IMR-90 (cell line): ENCODE data around the gene NAPEPLD. TPM values are rescaled to one million over a fixed set of nuclear protein-coding genes. Genes with fewer than 3 reads are reported as not detected.

Experiments
- ATAC-seq: fragments of 200-7000 bp; cut with Tn5 transposase; 2 replicates; pipeline ENCODE4 v1.9.1; 2020; ENCODE audit warnings: low read depth, mild to moderate bottlenecking, moderate library complexity
- BruUV-seq: library from RNA; stranded (reverse); fragments of 400-500 nt; replicated peaks from 2 replicates; lab custom pipeline; 2021; lab: Mats Ljungman, UMichigan
- CTCF ChIA-PET: fragments of 300-600 bp; formaldehyde crosslinking; extraction: SDS; loops from one replicate; lab custom pipeline; 2021; ENCODE audit warnings: antibody characterized with exemption; lab: Yijun Ruan, JAX
- POLR2A ChIA-PET: fragments of 300-600 bp; sonication (Branson Sonifier 250); formaldehyde crosslinking; loops from one replicate; lab custom pipeline; 2022; ENCODE audit warnings: antibody characterized with exemption; ENCODE audit not compliant: unreplicated experiment; lab: Charles Lee
- DNase-seq: peaks from one replicate; pipeline ENCODE4 v3.0.0; 2013
- H2AFZ ChIP-seq: replicated peaks from 2 replicates; pipeline ENCODE3; 2013; ENCODE audit warnings: low read length, mild to moderate bottlenecking; ENCODE audit not compliant: poor library complexity
- H2AK5ac ChIP-seq: 2 replicates; pipeline ENCODE4 v1.6.1; 2013; ENCODE audit warnings: low read depth, low read length, inconsistent platforms
- H2AK9ac ChIP-seq: replicated peaks from 2 replicates; pipeline ENCODE3; 2013; ENCODE audit warnings: mild to moderate bottlenecking, low read depth, low read length, moderate library complexity; ENCODE audit not compliant: poor library complexity
- H2BK120ac ChIP-seq: 2 replicates; pipeline ENCODE4 v1.6.1; 2013; ENCODE audit warnings: low read depth, low read length, inconsistent platforms
- H2BK15ac ChIP-seq: 3 replicates; pipeline ENCODE4 v1.6.1; 2013; ENCODE audit warnings: low read depth, low read length, inconsistent platforms
- H2BK20ac ChIP-seq: 2 replicates; pipeline ENCODE4 v1.6.1; 2013; ENCODE audit warnings: low read depth, mild to moderate bottlenecking, inconsistent platforms, low read length, moderate library complexity
- H2BK5ac ChIP-seq: 2 replicates; pipeline ENCODE4 v1.6.1; 2013; ENCODE audit warnings: mild to moderate bottlenecking, low read depth, low read length, inconsistent platforms; ENCODE audit not compliant: poor library complexity, severe bottlenecking
- H3K14ac ChIP-seq: replicated peaks from 2 replicates; pipeline ENCODE4 v1.6.1; 2013; ENCODE audit warnings: low read depth, low read length, inconsistent platforms
- H3K18ac ChIP-seq: 2 replicates; pipeline ENCODE4 v1.6.1; 2013; ENCODE audit warnings: low read depth, low read length, control low read depth
- H3K23ac ChIP-seq: 2 replicates; pipeline ENCODE4 v1.6.1; 2013; ENCODE audit warnings: low read depth, low read length, inconsistent platforms
- H3K27ac ChIP-seq: 2 replicates; pipeline ENCODE4 v1.5.1; 2013; ENCODE audit warnings: mild to moderate bottlenecking, control low read depth, low read length; ENCODE audit not compliant: insufficient read depth
- H3K27me3 ChIP-seq: 2 replicates; pipeline ENCODE4 v1.6.1; 2013; ENCODE audit warnings: low read length; ENCODE audit not compliant: control insufficient read depth, insufficient read depth
- H3K36me3 ChIP-seq: 2 replicates; pipeline ENCODE4 v1.6.1; 2013; ENCODE audit warnings: low read length, mixed read lengths; ENCODE audit not compliant: control insufficient read depth, insufficient read depth
- H3K4ac ChIP-seq: 2 replicates; pipeline ENCODE4 v1.6.1; 2013; ENCODE audit warnings: low read depth, low read length, inconsistent platforms
- H3K4me1 ChIP-seq: 2 replicates; pipeline ENCODE4 v1.6.1; 2013; ENCODE audit warnings: low read length, mixed read lengths; ENCODE audit not compliant: control insufficient read depth, insufficient read depth
- H3K4me2 ChIP-seq: 2 replicates; pipeline ENCODE4 v1.6.1; 2013; ENCODE audit warnings: low read depth, mild to moderate bottlenecking, control low read depth, low read length, moderate library complexity
- H3K4me3 ChIP-seq: 2 replicates; pipeline ENCODE4 v1.5.1; 2013; ENCODE audit warnings: low read depth, mild to moderate bottlenecking, control low read depth, low read length, moderate library complexity; ENCODE audit not compliant: insufficient read depth
- H3K56ac ChIP-seq: 2 replicates; pipeline ENCODE4 v1.6.1; 2013; ENCODE audit warnings: low read length, inconsistent platforms; ENCODE audit not compliant: insufficient read depth; ENCODE audit errors: extremely low read depth
- H3K79me1 ChIP-seq, 2 experiments: 2 replicates each; pipeline ENCODE4 v1.6.1; 2013; ENCODE audit warnings: low read length in 2 of 2, inconsistent platforms in 1 of 2, low read depth in 1 of 2
- H3K9ac ChIP-seq: 2 replicates; pipeline ENCODE4 v1.6.1; 2013; ENCODE audit warnings: low read depth, low read length, control low read depth
- H3K9me1 ChIP-seq: 2 replicates; pipeline ENCODE4 v1.6.1; 2013; ENCODE audit warnings: low read length, inconsistent platforms; ENCODE audit not compliant: insufficient read depth
- H3K9me3 ChIP-seq: 2 replicates; pipeline ENCODE4 v1.6.1; 2013; ENCODE audit warnings: low read length; ENCODE audit not compliant: control insufficient read depth, insufficient read depth
- H4K20me1 ChIP-seq: 2 replicates; pipeline ENCODE4 v1.6.1; 2013; ENCODE audit warnings: low read length, inconsistent platforms; ENCODE audit not compliant: insufficient read depth
- H4K5ac ChIP-seq: 2 replicates; pipeline ENCODE4 v1.6.1; 2013; ENCODE audit warnings: mild to moderate bottlenecking, low read depth, low read length, control low read depth
- H4K8ac ChIP-seq, 2 experiments: 2 replicates each; pipeline ENCODE4 v1.6.1; 2013; ENCODE audit warnings: low read depth in 2 of 2, low read length in 2 of 2, control low read depth in 1 of 2, inconsistent platforms in 1 of 2
- H4K91ac ChIP-seq: 2 replicates; pipeline ENCODE4 v1.6.1; 2013; ENCODE audit warnings: low read depth, low read length, inconsistent platforms; ENCODE audit not compliant: insufficient read depth
- BHLHE40 ChIP-seq: fragments of 150-350 bp; IDR thresholded peaks from 2 replicates; pipeline ENCODE4 v1.6.1; 2016; ENCODE audit warnings: mild to moderate bottlenecking, low read depth, low read length
- CEBPB ChIP-seq: IDR thresholded peaks from 2 replicates; pipeline ENCODE4 v1.6.1; 2012; ENCODE audit warnings: low read depth, low read length, improper control_type of control experiment
- CHD1 ChIP-seq: IDR thresholded peaks from 2 replicates; pipeline ENCODE4 v1.6.1; 2012; ENCODE audit warnings: low read depth, low read length, improper control_type of control experiment
- MAFK ChIP-seq: IDR thresholded peaks from 2 replicates; pipeline ENCODE4 v1.6.1; 2012; ENCODE audit warnings: low read depth, low read length, improper control_type of control experiment
- NFE2L2 ChIP-seq: fragments of 150-350 bp; IDR thresholded peaks from 2 replicates; pipeline ENCODE4 v1.6.1; 2016; ENCODE audit warnings: low read depth, mild to moderate bottlenecking, low read length
- POLR2A ChIP-seq: IDR thresholded peaks from 2 replicates; pipeline ENCODE4 v1.6.1; 2012; ENCODE audit warnings: mild to moderate bottlenecking, low read depth, low read length
- RCOR1 ChIP-seq: IDR thresholded peaks from 2 replicates; pipeline ENCODE4 v1.6.1; 2012; ENCODE audit warnings: mild to moderate bottlenecking, low read length, improper control_type of control experiment; ENCODE audit not compliant: insufficient replicate concordance
- RFX5 ChIP-seq: IDR thresholded peaks from 2 replicates; pipeline ENCODE4 v1.8.0; 2012; ENCODE audit warnings: low read depth, mild to moderate bottlenecking, low read length, moderate library complexity
- SMC3 ChIP-seq: fragments of 150-350 bp; IDR thresholded peaks from 2 replicates; pipeline ENCODE4 v1.6.1; 2016; ENCODE audit warnings: low read depth, mild to moderate bottlenecking, antibody characterized with exemption, low read length, moderate library complexity
- WGBS, 2 experiments: methylation state at CpG; one replicate each; pipeline versions ENCODE4 v1.1.5 to v1.1.7; 2013; ENCODE audit warnings: missing lambda C conversion rate in 2 of 2; ENCODE audit not compliant: insufficient read length in 1 of 2; ENCODE audit errors: extremely low coverage in 2 of 2; 5-methylcytosine and 5-hydroxymethylcytosine counted together
- dilution Hi-C: fragments of 300-500 bp; cut with HindIII; formaldehyde crosslinking; loops from one replicate; pipeline ENCODE4 v1.14.3; 2018; ENCODE audit warnings: low sequenced_read_pairs; ENCODE audit not compliant: unreplicated experiment
- in situ Hi-C: fragments of 300-500 bp; cut with MboI; formaldehyde crosslinking; loops from 3 replicates; pipeline ENCODE4 v1.14.3; 2019; ENCODE audit warnings: low sequenced_read_pairs, inconsistent platforms, mixed read lengths
- intact Hi-C: fragments of 100-400 bp; cut with micrococcal nuclease; formaldehyde crosslinking; loops from 2 replicates; pipeline ENCODE4 v1.10.0; 2022
- polyA plus RNA-seq, 3 experiments: library from polyadenylated mRNA; depleted of rRNA; stranded (reverse); fragments of >200 nt; gene quantifications; 2 replicates each; pipeline ENCODE4 v1.2.3, GENCODE V29; 2012; ENCODE audit warnings: low replicate concordance in 1 of 3
- total RNA-seq: library from RNA; depleted of rRNA; stranded (reverse); fragments of >200 nt; gene quantifications from 2 replicates; pipeline ENCODE4 v1.2.3, GENCODE V29; 2012
- TF ChIP-seq, protein P1 (sequence below): conservative IDR thresholded peaks from 2 replicates; pipeline ENCODE4 v1.5.1; 2012; ENCODE audit warnings: mild to moderate bottlenecking, low read depth, low read length, improper control_type of control experiment

NAPEPLD gene
- total and polyA plus RNA-seq, 2 of the 4 experiments (the other 2 are of a cell fraction) = 2.2 to 3.4 TPM

GRCh38 chr7:103114576-103115008 lies 34.3 kb downstream of the NAPEPLD start:
- no peak overlapping the region for H3K4ac ChIP-seq
- no CpG with 5 or more reads among the region's 1 CpG for WGBS, 2 experiments

More at GRCh38 chr7:103114576-103115008, 34.3 kb downstream of the NAPEPLD start:
- DNase-seq (no peak), ATAC-seq (no peak)
- no peak overlapping the region for H3K4me2 ChIP-seq
- no peak overlapping the region for H3K56ac ChIP-seq
- BruUV-seq = no TSS peak
- no peak overlapping the region for H2AFZ ChIP-seq
- H3K4me3 ChIP-seq = no peak overlapping the region
- no peak overlapping the region for H2AK9ac ChIP-seq
- TF ChIP-seq POLR2A (no peak), NFE2L2 (no peak), CEBPB (no peak), RCOR1 (no peak), RFX5 (no peak), SMC3 (no peak), MAFK (no peak), BHLHE40 (no peak), CHD1 (no peak)
- TF ChIP-seq, protein P1, sequence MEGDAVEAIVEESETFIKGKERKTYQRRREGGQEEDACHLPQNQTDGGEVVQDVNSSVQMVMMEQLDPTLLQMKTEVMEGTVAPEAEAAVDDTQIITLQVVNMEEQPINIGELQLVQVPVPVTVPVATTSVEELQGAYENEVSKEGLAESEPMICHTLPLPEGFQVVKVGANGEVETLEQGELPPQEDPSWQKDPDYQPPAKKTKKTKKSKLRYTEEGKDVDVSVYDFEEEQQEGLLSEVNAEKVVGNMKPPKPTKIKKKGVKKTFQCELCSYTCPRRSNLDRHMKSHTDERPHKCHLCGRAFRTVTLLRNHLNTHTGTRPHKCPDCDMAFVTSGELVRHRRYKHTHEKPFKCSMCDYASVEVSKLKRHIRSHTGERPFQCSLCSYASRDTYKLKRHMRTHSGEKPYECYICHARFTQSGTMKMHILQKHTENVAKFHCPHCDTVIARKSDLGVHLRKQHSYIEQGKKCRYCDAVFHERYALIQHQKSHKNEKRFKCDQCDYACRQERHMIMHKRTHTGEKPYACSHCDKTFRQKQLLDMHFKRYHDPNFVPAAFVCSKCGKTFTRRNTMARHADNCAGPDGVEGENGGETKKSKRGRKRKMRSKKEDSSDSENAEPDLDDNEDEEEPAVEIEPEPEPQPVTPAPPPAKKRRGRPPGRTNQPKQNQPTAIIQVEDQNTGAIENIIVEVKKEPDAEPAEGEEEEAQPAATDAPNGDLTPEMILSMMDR = no peak
- no peaks in the 10 kb centered on the region for H3K27me3 ChIP-seq
- no peaks in the 10 kb centered on the region for H3K79me1 ChIP-seq
- no peak overlapping the region for H3K14ac ChIP-seq
- in situ Hi-C loops = no loop called here
- H2BK15ac ChIP-seq = no peak overlapping the region
- H3K18ac ChIP-seq = no peak overlapping the region
- dilution Hi-C loops = no loop called here
- no peak overlapping the region for H3K23ac ChIP-seq
- H4K91ac ChIP-seq = no peak overlapping the region
- no peak overlapping the region for H4K5ac ChIP-seq
- ChIA-PET CTCF (no interaction called here), POLR2A (no interaction called here)
- H3K9me1 ChIP-seq = peaks cover 4% of the 10 kb centered on the region; the same call in 1 of the 2 replicates
- H2BK5ac ChIP-seq = no peak overlapping the region
- H3K4me1 ChIP-seq = no peaks in the 10 kb centered on the region
- peaks cover under 1% of the 10 kb centered on the region; the same call in 1 of the 2 replicates for H3K36me3 ChIP-seq
- H3K9me3 ChIP-seq = no peaks in the 10 kb centered on the region
- intact Hi-C loops = loop anchor here (10.0 kb wide), 1 partner anchor 180 kb away; the partner anchor contains the start of gene PMPCB
- no peak overlapping the region for H2BK120ac ChIP-seq
- H3K9ac ChIP-seq = no peak overlapping the region
- H3K27ac ChIP-seq = no peak overlapping the region
- no peak overlapping the region; the same call in 1 of the 2 replicates for H2BK20ac ChIP-seq
- no peak overlapping the region for H2AK5ac ChIP-seq
- H4K8ac ChIP-seq = no peak overlapping the region
- H4K20me1 ChIP-seq = no peaks in the 10 kb centered on the region
